Uterus (tissue), 4 donors: Measurements from ENCODE around the gene RNF113B. TPM values are rescaled to one million over a fixed set of nuclear protein-coding genes. Genes with fewer than 3 reads are reported as not detected.

ENCODE experiments used
- DNase-seq, 2 donors: peaks; one replicate each; pipeline ENCODE4 v3.0.0-alpha.2; 2019 to 2020
- H3K27ac ChIP-seq, 2 donors: fragments of 200-600 bp; sonication (generic); 1 replicate in 1 of 2; 2 replicates in 1 of 2; pipeline ENCODE4 v1.5.1; 2016 to 2018
- H3K27me3 ChIP-seq, 2 donors: fragments of 200-600 bp; sonication (generic); one replicate each; pipeline ENCODE4 v1.5.1; 2018 to 2019; ENCODE audit warnings: control low read depth in 1 of 2
- H3K36me3 ChIP-seq, 2 donors: fragments of 200-600 bp; sonication (generic); one replicate each; pipeline ENCODE4 v1.5.1; 2019; ENCODE audit warnings: control low read depth in 1 of 2
- H3K4me1 ChIP-seq, 2 donors: fragments of 200-600 bp; sonication (generic); one replicate each; pipeline ENCODE4 v1.5.1; 2018 to 2019; ENCODE audit warnings: control low read depth in 1 of 2
- H3K4me3 ChIP-seq, 2 donors: fragments of 200-600 bp; sonication (generic); 1 replicate in 1 of 2; 2 replicates in 1 of 2; pipeline ENCODE4 v1.5.1; 2018 to 2019; ENCODE audit warnings: mild to moderate bottlenecking in 1 of 2
- H3K9me3 ChIP-seq, 2 donors: fragments of 200-600 bp; sonication (generic); one replicate each; pipeline ENCODE4 v1.5.1; 2019; ENCODE audit warnings: control low read depth in 1 of 2
- POLR2A ChIP-seq, 2 donors: fragments of 450-650 bp; IDR thresholded peaks; one replicate each; pipeline ENCODE4 v1.6.1; 2016; ENCODE audit warnings: antibody characterized with exemption in 2 of 2, mild to moderate bottlenecking in 1 of 2, moderate library complexity in 1 of 2
- intact Hi-C: fragments of 100-400 bp; cut with DNase I; formaldehyde crosslinking; loops from one replicate; pipeline ENCODE4 v1.15.1; 2023; ENCODE audit warnings: low total_unique reads
- total RNA-seq, 4 donors: library from RNA; depleted of rRNA in 3 of 4; stranded (reverse); fragments of >200 nt in 3 of 4; gene quantifications; one replicate each; pipeline versions ENCODE4 v1.1.0 to v1.2.4, GENCODE V29; 2014 to 2023
- TF ChIP-seq, protein P1 (sequence below), 4 experiments: fragments of 200-600 bp in 2 of 4; fragments of 450-650 bp in 2 of 4; sonication (generic) in 2 of 4; IDR thresholded peaks; one replicate each; pipeline ENCODE4 v1.5.1; 2016 to 2019; ENCODE audit warnings: antibody characterized with exemption in 4 of 4, mild to moderate bottlenecking in 2 of 4, moderate library complexity in 1 of 4
- donor health status: DM: yes; HTN: yes; CAD: no.

Gene RNF113B
- total RNA-seq, 4 donors from 2014 or later: not detected

DNA sequence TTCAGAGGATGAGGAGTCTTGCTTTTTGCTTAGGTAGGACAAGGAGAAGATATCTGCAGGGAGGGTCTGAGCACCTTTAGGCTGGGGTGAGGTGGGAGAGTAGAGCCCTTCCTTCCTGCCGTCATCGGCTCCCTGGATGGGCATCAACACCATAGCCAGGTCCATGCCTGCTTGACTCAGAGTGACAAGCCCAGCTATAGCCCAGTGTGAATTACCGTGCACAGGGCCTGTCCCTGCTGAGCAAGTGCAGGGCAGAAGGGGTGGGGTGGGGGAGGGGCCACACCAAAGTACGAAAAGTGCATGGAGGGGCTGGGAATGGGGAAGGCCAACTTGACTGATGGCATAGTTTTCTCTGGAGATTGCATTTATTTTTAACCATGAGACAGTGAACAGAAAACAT, 30.3 kb upstream of the RNF113B start:
- Histone ChIP-seq H3K4me3 (no peak overlapping the region), H3K27me3 (no peaks in the 10 kb centered on the region), H3K27ac (peak overlapping the region; percentile 31 to 77), H3K4me1 (peaks cover 0 to 7% of the 10 kb centered on the region in 2 donors), H3K36me3 (no peaks in the 10 kb centered on the region), H3K9me3 (peaks cover 0 to 5% of the 10 kb centered on the region in 2 donors)
- intact Hi-C loops: no loop called here
- no peak for DNase-seq
- no peak for TF ChIP-seq POLR2A (IDR thresholded peaks at IDR 0.05)
- TF ChIP-seq, protein P1, sequence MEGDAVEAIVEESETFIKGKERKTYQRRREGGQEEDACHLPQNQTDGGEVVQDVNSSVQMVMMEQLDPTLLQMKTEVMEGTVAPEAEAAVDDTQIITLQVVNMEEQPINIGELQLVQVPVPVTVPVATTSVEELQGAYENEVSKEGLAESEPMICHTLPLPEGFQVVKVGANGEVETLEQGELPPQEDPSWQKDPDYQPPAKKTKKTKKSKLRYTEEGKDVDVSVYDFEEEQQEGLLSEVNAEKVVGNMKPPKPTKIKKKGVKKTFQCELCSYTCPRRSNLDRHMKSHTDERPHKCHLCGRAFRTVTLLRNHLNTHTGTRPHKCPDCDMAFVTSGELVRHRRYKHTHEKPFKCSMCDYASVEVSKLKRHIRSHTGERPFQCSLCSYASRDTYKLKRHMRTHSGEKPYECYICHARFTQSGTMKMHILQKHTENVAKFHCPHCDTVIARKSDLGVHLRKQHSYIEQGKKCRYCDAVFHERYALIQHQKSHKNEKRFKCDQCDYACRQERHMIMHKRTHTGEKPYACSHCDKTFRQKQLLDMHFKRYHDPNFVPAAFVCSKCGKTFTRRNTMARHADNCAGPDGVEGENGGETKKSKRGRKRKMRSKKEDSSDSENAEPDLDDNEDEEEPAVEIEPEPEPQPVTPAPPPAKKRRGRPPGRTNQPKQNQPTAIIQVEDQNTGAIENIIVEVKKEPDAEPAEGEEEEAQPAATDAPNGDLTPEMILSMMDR (IDR thresholded peaks at IDR 0.05): no peak

DNA sequence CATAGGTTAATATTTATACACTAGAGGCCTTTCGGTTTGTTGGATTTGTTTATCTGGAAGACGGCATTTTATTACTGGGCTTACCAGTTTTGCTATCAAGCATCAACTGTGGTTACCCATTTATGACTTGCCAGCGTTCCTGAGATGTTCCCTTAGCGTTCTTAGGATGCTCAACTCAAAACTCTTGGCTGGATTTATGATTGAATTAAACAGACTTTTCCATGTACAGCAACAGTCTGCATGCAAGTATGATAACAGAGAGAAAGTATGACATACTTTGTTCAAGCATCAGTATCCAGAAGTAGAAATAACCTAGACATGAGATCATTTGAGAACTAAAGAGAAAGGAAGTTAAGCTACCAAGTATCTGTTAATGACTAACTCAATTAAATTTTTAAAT, 29.9 kb upstream of the RNF113B start:
- Histone ChIP-seq H3K27ac (peak overlapping the region; percentile 31 to 77), H3K4me3 (no peak overlapping the region)
- TF ChIP-seq, protein P1 (IDR thresholded peaks at IDR 0.05): no peak

DNA sequence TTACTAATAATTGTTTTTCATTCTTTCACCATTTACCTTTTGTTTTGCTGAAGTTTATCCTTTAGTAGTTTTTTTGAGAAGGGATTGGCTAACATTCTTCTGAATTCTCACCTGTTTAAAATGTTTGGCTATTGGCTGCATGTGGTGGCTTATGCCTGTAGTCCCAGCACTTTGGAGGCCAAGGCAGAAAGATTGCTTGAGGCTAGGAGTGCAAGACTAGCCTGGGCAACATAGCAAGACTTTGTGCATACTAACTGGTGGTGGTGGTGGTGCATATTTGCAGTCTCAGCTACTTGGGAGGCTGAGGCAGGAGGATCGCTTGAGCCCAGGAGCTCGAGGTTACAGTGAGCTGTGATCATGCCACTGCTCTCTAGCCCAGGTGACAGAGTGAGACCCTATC, 27.5 kb upstream of the RNF113B start:
- peaks cover 0 to 5% of the 10 kb centered on the region in 2 donors for H3K9me3 ChIP-seq
- H3K27me3 ChIP-seq: no peaks in the 10 kb centered on the region
- no peaks in the 10 kb centered on the region for H3K36me3 ChIP-seq
- no peak overlapping the region for H3K27ac ChIP-seq
- intact Hi-C loops: no loop called here
- no peak overlapping the region for H3K4me3 ChIP-seq
- DNase-seq: no peak
- no peak for TF ChIP-seq POLR2A (IDR thresholded peaks at IDR 0.05)
- TF ChIP-seq, protein P1 (IDR thresholded peaks at IDR 0.05): no peak
- peaks cover 0 to 7% of the 10 kb centered on the region in 2 donors for H3K4me1 ChIP-seq

More for the DNA sequence above, 29.9 kb upstream of the RNF113B start:
- Histone ChIP-seq H3K4me1 (peaks cover 0 to 7% of the 10 kb centered on the region in 2 donors), H3K27me3 (no peaks in the 10 kb centered on the region), H3K36me3 (no peaks in the 10 kb centered on the region), H3K9me3 (peaks cover 0 to 5% of the 10 kb centered on the region in 2 donors)
- intact Hi-C loops: no loop called here
- no peak for DNase-seq

DNA sequence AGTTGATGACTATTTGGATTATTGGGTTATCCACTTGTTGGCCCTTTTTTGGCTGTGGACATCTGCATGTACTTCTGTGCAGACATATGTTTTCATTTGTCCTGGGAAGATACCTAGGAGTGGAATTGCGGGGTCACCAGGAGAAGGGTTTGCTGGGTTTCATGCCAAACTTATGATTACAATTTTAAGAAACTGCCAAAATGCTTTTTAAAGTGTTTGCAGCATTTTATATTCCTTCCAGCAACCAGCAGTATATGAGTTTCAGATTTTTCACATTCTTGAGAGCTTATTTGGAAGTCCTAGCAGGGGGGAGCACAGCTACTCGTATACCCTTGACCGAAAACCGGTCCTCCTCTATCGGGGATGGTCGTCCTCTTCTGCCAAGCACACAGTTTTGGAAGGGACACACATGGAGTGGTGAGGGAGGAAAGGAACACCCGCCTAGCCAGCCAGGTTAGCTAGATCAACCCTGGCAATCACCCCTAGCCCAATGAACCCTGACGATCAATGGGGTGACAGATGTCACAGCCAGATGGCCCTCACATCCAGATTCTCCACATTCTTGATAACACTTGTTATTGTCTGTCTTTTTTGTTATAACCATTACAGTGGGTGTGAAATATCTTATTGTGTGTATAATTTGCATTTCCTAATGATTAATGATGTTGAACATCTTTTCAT, 26.7 kb upstream of the RNF113B start:
- Histone ChIP-seq H3K4me3 (no peak overlapping the region), H3K4me1 (peaks cover 0 to 7% of the 10 kb centered on the region in 2 donors), H3K27ac (no peak overlapping the region), H3K27me3 (no peaks in the 10 kb centered on the region), H3K9me3 (peaks cover 0 to 5% of the 10 kb centered on the region in 2 donors), H3K36me3 (no peaks in the 10 kb centered on the region)
- intact Hi-C loops: no loop called here
- TF ChIP-seq, protein P1 (IDR thresholded peaks at IDR 0.05): no peak
- TF ChIP-seq POLR2A (IDR thresholded peaks at IDR 0.05): no peak
- no peak for DNase-seq

DNA sequence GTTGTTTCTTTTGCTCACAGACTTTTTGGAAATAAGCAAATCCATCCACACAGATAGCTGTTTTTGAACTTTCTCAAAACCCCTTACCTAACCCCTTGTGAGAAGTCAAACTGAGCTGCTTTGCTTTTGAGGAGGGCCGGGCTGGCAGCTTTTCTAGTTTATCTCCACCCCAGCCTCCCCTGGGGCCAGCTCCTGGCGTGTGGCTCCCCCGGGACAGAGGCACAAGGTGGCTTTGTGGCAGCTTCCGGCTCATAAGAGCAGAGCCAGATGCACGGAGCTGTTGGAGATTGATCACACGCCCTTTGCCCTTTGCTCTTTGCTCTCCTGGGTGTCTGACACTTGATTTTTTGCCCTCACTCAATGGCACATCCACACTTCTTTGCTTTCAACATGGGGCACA, 24.9 kb upstream of the RNF113B start:
- H3K27me3 ChIP-seq: no peaks in the 10 kb centered on the region
- H3K4me3 ChIP-seq: no peak overlapping the region
- H3K4me1 ChIP-seq: peaks cover 0 to 7% of the 10 kb centered on the region in 2 donors
- H3K9me3 ChIP-seq: peaks cover 0 to 5% of the 10 kb centered on the region in 2 donors
- TF ChIP-seq POLR2A (IDR thresholded peaks at IDR 0.05): no peak
- TF ChIP-seq, protein P1 (IDR thresholded peaks at IDR 0.05): no peak
- DNase-seq: no peak
- no peaks in the 10 kb centered on the region for H3K36me3 ChIP-seq
- intact Hi-C loops: no loop called here
- H3K27ac ChIP-seq: no peak overlapping the region
